ENCODE data around the gene USP10.

- TF ChIP-seq CTCF (IDR thresholded peaks at IDR 0.05) (no peak), POLR2A (IDR thresholded peaks at IDR 0.05) (no peak), POLR2AphosphoS5 (IDR thresholded peaks at IDR 0.05) (no peak), EP300 (IDR thresholded peaks at IDR 0.05) (no peak)
Observed at GRCh38 chr16:84670063-84670462, 29.7 kb upstream of the USP10 start.

All from sigmoid colon (tissue), 4 donors.